ENCODE measurements around the gene LCN9. TPM values are rescaled to one million over a fixed set of nuclear protein-coding genes. Genes with fewer than 3 reads are reported as not detected.

Gene LCN9
- total and polyA plus RNA-seq, 9 of the 15 experiments (the other 6 are each of a cell fraction or from before 2014, with no cell fraction given): not detected

GRCh38 chr9:135664266-135664665, 1.2 kb downstream of the LCN9 start (continued):
- no peak for TF ChIP-seq ETS1 (conservative IDR thresholded peaks at IDR 0.05; ENCODE audit: control insufficient read depth, low read depth, low read length)

GRCh38 chr9:135664801-135665794, 2.0 kb downstream of the LCN9 start:
- POLR2A ChIA-PET: interaction anchor here (0.6 to 0.8 kb wide), 2 partner anchors 17 to 25 kb away, joined by 3 read pairs; no protein-coding TSS in a partner anchor
- 2% methylated on average over 32 of the region's 32 CpGs for WGBS (ENCODE audit: insufficient coverage, low coverage, missing lambda C conversion rate)
- Histone ChIP-seq H3K9me3 (replicated peaks; ENCODE audit: control insufficient read depth, insufficient read depth, low read depth, low read length) (no peaks in the 10 kb centered on the region), H3K9me1 (ENCODE audit: control insufficient read depth, insufficient read depth, low read length) (no peaks in the 10 kb centered on the region), H3K4me1 (replicated peaks in 1 of 2; ENCODE audit: control insufficient read depth in 2 of 2, insufficient read depth in 2 of 2, low read length in 2 of 2) (no peaks in the 10 kb centered on the region), H3K36me3 (ENCODE audit: control insufficient read depth, insufficient read depth, low read length) (no peaks in the 10 kb centered on the region), H3K27me3 (ENCODE audit: control insufficient read depth in 2 of 2, insufficient read depth in 2 of 2, low read length in 2 of 2) (peaks cover 23 to 56% of the 10 kb centered on the region in 2 experiments), H3K4me2 (ENCODE audit: insufficient read depth, low read length) (no peak overlapping the region), H3K79me2 (ENCODE audit: control insufficient read depth, insufficient read depth, low read length) (no peaks in the 10 kb centered on the region), H2AFZ (ENCODE audit: low read depth, low read length) (no peak overlapping the region), H4K20me1 (replicated peaks; ENCODE audit: control insufficient read depth, insufficient read depth, low read length) (peaks cover 7% of the 10 kb centered on the region; the same call in 1 of the 2 replicates), H3K27ac (ENCODE audit: extremely low read depth, low read depth, low read length) (no peak overlapping the region), H3K9ac (ENCODE audit: insufficient read depth in 1 of 2, low read depth in 2 of 2, low read length in 2 of 2) (no peak overlapping the region), H3K4me3 (no peak overlapping the region)
- no peak for TF ChIP-seq ZNF217 (CRISPR knock-in tag; IDR thresholded peaks at IDR 0.05)
- no peak for TF ChIP-seq ZNF655 (CRISPR knock-in tag; IDR thresholded peaks at IDR 0.05)
- no peak for TF ChIP-seq THAP12 (CRISPR knock-in tag; IDR thresholded peaks at IDR 0.05)
- TF ChIP-seq SMARCB1 (IDR thresholded peaks at IDR 0.05; ENCODE audit: insufficient read length, low read depth): no peak
- CTCF ChIA-PET (ENCODE audit: low intra/inter-chr PET ratio): no interaction called here
- in situ Hi-C loops (cut with MboI): no loop called here
- no peak for FAIRE-seq
- ATAC-seq: no peak
- intact Hi-C loops (cut with micrococcal nuclease): no loop called here
- no TSS peak for BruUV-seq (replicated peaks)
- DNase-seq (ENCODE audit: extremely low read depth in 1 of 4, low spot score in 3 of 4): no peak

All from K562 (cell line).